Natural killer cell treated with Interleukin-12 subunit alpha and Interleukin-12 subunit beta and Interleukin-15 and Interleukin-18, amount 100 ng/mL, for 72 hours (primary cell): ENCODE results near the gene EPB41L4A. TPM values are rescaled to one million over a fixed set of nuclear protein-coding genes. Genes with fewer than 3 reads are reported as not detected.

Experiments used
- ATAC-seq, 2 donors: fragments of 150-1000 bp; cut with Tn5 transposase in 1 of 2; sonication (Bioruptor Pico), chemical (Tn5 transposase) in 1 of 2; 2 replicates each; pipeline ENCODE4 v1.10.0; 2021
- DNase-seq: peaks from one replicate; pipeline ENCODE4 v3.0.0; 2022; ENCODE audit warnings: low spot score
- H3K27ac Mint-ChIP-seq, 2 donors: 1 replicate in 1 of 2; 2 replicates in 1 of 2; pipeline ENCODE4 v1.8.0; 2022; ENCODE audit warnings: mixed read lengths in 2 of 2, mild to moderate bottlenecking in 1 of 2, moderate library complexity in 1 of 2
- H3K27me3 Mint-ChIP-seq, 2 donors: 1 replicate in 1 of 2; 2 replicates in 1 of 2; pipeline ENCODE4 v1.8.0; 2022; ENCODE audit warnings: mixed read lengths in 2 of 2
- H3K36me3 Mint-ChIP-seq: one replicate; pipeline ENCODE4 v1.8.0; 2022; ENCODE audit warnings: mixed read lengths
- H3K4me1 Mint-ChIP-seq, 2 donors: 1 replicate in 1 of 2; 2 replicates in 1 of 2; pipeline ENCODE4 v1.8.0; 2022; ENCODE audit warnings: low read depth in 2 of 2, mixed read lengths in 2 of 2, mild to moderate bottlenecking in 1 of 2
- H3K4me3 Mint-ChIP-seq: one replicate; pipeline ENCODE4 v1.8.0; 2022; ENCODE audit warnings: mixed read lengths
- H3K9me3 Mint-ChIP-seq: 2 replicates; pipeline ENCODE4 v1.8.0; 2022; ENCODE audit warnings: mixed read lengths
- total RNA-seq, 2 donors: library from RNA; stranded (reverse); gene quantifications; one replicate each; pipeline ENCODE4 v1.2.3, GENCODE V29; 2022

The EPB41L4A gene
- total RNA-seq, 2 donors from 2014 or later = 11.7 to 12.7 TPM

DNA sequence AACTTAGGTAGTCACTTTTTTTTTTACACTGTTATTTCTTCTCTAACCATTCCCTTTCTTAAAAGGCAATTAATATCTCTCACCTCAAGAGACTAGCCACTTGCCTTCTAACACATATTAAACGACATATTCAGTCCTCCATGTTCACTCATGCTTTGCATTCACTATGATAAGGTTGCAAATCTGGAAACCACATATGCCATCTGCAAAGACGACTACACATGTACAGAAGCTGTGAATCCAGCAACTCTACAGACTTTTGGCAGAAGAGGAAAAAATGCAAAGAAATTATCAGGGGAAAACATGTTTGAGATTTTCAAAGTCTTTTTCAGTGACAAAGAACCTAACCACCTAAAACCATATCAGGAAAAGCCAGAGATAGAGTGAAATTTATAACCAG lies 112.1 kb downstream of the EPB41L4A start:
- Mint-ChIP-seq H3K4me1 (peaks cover 0 to 19% of the 10 kb centered on the region in 2 donors), H3K36me3 (peaks cover 7% of the 10 kb centered on the region), H3K27ac (no peak overlapping the region), H3K4me3 (no peak overlapping the region), H3K9me3 (no peaks in the 10 kb centered on the region), H3K27me3 (no peaks in the 10 kb centered on the region)
- DNase-seq (no peak), ATAC-seq (no peak)

DNA sequence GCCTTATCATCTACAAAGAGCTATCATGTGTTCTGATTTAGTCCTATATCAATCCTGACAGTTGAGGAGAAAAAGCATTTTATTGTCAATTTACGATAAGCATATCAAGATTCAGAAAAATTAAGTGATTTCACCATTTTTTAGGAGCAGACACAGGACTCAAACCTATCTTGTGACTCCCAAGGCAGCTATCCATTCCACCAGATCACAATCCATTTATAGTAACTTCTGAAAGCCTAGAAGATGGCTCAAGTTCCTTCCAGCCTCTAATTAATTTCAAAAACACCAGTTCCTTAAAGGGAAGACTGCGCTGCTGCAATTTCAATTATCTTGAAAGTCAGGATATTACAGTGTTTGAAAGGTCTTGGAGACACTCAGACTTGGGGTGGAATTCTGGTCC lies 114.3 kb downstream of the EPB41L4A start:
- Mint-ChIP-seq H3K27ac (no peak overlapping the region), H3K27me3 (no peaks in the 10 kb centered on the region), H3K4me3 (no peak overlapping the region), H3K36me3 (peaks cover 15% of the 10 kb centered on the region), H3K9me3 (peaks cover under 1% of the 10 kb centered on the region), H3K4me1 (peaks cover 0 to 17% of the 10 kb centered on the region in 2 donors)
- ATAC-seq (no peak), DNase-seq (no peak)

DNA sequence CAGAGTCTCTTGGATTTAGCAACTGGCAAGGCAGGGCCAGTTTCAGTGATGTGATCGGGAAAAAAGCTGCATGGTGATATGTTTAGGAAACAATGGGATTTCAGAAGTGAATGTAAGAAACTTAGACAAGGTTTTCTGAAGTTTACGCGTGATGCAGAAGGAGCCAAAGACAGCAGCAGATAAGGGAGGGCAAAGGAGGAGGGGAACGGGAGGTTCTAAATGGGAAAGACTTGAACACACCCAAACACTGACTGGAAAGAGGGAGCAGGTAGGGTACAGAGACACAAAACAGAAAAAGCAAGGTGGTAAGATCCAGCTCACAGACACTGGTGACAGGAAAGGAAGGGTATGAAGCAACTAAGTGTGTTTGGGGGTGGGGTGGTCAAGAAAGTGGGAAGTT lies 115.4 kb downstream of the EPB41L4A start:
- Mint-ChIP-seq H3K9me3 (peaks cover 8% of the 10 kb centered on the region), H3K27ac (no peak overlapping the region), H3K4me3 (no peak overlapping the region), H3K27me3 (no peaks in the 10 kb centered on the region), H3K4me1 (peaks cover 0 to 10% of the 10 kb centered on the region in 2 donors), H3K36me3 (peaks cover 24% of the 10 kb centered on the region)
- DNase-seq (no peak), ATAC-seq (no peak)

DNA sequence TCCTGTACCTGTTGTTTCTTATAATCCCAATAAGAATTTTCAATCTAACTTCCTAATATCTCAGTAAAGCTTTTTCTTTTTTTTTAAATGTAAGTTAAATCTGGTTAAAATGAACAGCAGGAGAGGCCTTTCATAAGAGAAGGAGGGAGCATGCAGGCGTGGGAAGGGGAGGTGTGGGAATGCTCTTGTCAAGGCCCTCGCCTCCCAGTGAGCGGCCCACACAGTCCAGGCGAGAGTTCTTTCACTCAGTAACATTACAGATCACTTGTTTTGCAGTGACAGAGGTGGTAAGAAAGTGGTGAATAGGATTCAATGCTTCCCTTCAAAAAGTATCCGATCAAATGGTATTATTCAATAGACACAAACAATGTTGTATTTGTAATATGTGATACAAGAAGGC lies 125.0 kb downstream of the EPB41L4A start:
- Mint-ChIP-seq H3K4me1 (peaks cover 7% of the 10 kb centered on the region in 2 donors), H3K27ac (no peak overlapping the region), H3K4me3 (no peak overlapping the region), H3K36me3 (peaks cover 13% of the 10 kb centered on the region), H3K9me3 (peaks cover 11% of the 10 kb centered on the region), H3K27me3 (no peaks in the 10 kb centered on the region)
- DNase-seq (no peak), ATAC-seq (no peak)

DNA sequence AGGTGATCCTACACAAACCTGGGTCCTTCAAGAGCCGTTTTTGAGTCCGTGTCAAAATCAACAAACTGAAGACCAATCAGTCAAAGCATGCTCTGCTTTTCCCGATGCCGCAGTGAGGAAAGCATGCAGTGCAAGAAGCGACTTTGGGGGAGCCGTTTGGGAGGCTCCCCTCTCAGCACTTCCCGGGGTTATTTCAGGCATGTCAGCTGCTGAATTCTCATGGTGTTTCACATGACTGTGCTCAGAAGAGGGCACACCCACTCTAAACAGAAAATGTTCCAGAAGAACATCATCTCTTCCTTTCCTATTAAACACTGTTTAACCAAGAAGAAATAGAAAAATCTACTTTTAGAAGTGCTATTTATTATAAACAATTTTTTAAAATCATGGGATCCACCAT lies 125.5 kb downstream of the EPB41L4A start:
- Mint-ChIP-seq H3K9me3 (peaks cover 6% of the 10 kb centered on the region), H3K36me3 (peaks cover 7% of the 10 kb centered on the region), H3K4me3 (no peak overlapping the region), H3K27me3 (no peaks in the 10 kb centered on the region), H3K27ac (no peak overlapping the region), H3K4me1 (peaks cover 7% of the 10 kb centered on the region in 2 donors)
- DNase-seq (no peak), ATAC-seq (no peak)

DNA sequence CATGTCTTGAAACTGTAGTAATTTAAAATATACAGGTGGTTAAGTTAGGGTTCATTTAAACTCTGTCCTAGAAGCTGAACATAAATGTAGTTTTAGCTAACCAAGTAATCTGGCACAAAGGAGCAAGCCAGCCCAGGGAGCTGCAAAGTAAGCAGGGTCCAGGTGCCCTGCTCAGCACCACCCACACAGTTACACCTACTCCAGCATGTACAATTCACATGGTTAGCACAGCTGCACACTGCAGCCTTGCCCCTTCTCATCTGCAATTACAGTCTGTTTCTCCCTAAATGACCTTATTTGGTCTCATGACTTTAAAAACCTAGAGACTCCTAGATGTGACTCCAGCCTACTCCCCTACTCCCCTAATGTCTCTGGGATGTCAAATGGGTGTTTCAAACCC lies 128.4 kb downstream of the EPB41L4A start:
- ATAC-seq (no peak), DNase-seq (no peak)
- Mint-ChIP-seq H3K4me1 (peaks cover 7% of the 10 kb centered on the region in 2 donors), H3K36me3 (no peaks in the 10 kb centered on the region), H3K9me3 (no peaks in the 10 kb centered on the region), H3K27ac (no peak overlapping the region), H3K4me3 (no peak overlapping the region), H3K27me3 (no peaks in the 10 kb centered on the region)

DNA sequence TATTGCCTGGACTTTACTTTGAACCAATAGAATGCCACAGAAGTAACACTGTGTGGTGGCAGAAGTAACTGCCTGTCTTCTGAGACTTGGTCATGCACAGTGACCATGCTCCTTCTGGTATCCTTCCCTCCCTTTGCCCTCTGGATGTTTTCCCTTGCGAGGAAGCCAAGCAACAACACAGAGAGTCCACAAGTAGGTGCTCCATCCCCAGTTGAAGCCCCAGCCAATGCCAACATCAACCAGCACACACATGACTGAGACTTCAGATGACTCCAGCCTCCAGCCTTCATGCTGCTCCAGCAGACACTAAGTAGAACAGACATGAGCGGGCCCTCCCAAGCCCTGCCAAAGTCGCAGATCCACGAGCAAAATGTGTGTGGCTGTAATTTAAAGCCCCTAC lies 129.6 kb downstream of the EPB41L4A start:
- no peak overlapping the region for H3K4me3 Mint-ChIP-seq
- H3K27ac Mint-ChIP-seq = no peak overlapping the region
- no peak for ATAC-seq
- DNase-seq = no peak
- no peaks in the 10 kb centered on the region for H3K9me3 Mint-ChIP-seq
- no peaks in the 10 kb centered on the region for H3K27me3 Mint-ChIP-seq
- peaks cover 7% of the 10 kb centered on the region in 2 donors for H3K4me1 Mint-ChIP-seq
- no peaks in the 10 kb centered on the region for H3K36me3 Mint-ChIP-seq

DNA sequence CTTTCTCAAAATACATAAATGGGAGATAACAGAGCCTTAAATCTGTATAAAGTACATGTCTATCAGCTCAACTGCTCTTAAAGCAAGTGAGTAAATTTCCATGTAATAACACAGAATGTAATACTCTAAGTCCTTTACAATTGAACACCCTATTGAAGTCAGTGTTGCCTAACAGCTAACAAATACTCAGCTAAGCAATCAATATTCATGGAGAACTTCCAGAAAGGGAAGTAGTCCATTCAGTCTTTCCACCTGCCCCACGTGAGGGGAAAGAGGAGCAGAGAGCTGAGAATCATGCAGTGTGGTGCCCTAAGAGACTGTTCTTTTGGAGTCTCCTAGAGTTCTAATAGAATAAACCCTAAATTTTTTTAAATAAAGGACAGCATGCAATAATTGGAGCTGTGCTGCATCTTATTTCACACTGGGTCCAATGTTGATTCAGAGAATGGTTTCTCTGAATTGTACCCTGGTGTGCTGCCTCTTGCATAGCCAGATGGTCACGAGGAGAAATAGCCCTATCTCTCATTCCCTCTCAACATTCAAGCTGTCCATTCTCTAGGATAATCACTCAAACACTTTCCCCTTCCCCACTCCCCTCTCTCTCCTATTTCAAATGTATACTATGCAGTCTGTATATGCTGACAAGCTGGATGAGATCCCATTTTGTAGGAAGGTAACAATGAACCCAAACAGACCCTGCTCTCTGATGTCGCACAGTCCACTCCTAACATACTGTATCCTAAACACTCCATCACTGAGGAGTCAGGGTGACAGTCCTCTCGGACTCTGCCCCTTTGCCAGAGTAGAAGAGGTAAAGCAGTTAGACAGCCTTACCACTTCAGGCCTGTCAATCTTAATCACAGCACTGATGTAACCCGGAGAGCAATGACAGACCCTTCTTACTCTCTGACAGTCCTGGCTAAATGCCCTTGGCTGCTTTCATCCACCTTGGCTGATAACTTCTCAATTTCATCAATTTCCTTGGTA lies 134.8 kb downstream of the EPB41L4A start:
- no peak for DNase-seq
- no peaks in the 10 kb centered on the region for H3K36me3 Mint-ChIP-seq
- H3K4me3 Mint-ChIP-seq = no peak overlapping the region
- H3K27me3 Mint-ChIP-seq = no peaks in the 10 kb centered on the region
- no peak overlapping the region for H3K27ac Mint-ChIP-seq
- ATAC-seq = no peak
- H3K9me3 Mint-ChIP-seq = no peaks in the 10 kb centered on the region
- H3K4me1 Mint-ChIP-seq = peaks cover 0 to 4% of the 10 kb centered on the region in 2 donors

DNA sequence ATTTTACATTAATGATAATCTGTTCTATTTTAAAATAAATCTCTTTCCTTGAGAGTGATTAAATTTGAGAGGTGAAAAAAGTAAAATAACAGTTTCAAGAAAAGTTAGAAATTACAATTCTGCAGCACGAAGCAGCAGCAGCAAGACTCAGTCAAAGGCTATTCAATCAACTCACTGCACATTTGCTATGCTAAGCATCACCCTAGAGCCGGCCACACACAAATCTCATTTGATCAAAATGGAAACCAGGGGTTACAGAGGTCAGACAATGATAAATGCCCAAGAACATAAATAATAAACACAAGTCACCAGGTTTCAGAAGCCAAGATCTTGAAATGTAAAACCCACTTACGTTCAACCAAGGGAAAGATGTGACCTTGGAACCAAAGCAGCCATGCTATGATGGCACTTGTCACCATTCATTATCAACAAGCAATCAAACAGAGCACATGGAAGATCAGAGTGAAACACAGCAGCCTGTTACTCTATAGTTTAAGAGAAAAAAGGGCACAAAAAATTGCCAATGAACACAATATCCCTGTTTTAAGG lies 136.0 kb downstream of the EPB41L4A start:
- no peak for ATAC-seq
- Mint-ChIP-seq H3K27ac (no peak overlapping the region), H3K36me3 (no peaks in the 10 kb centered on the region)

DNA sequence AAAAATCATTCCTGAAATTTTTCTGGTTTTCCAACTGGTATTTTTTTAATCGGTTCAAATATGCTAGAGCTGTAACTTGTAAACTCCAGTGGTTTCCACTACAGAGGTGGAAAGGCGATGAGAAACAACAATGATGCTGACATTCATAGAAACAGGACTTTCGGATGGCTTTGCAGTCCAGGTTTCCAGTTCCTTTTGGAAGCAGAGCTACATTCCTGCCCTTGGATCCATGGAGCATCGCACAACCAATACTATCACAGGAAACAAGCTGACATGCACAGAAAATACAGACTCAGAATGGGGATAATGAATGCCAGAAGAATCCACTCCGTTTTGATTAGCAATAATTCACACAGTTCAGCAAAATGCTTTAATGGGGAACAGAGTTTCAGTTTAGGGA lies 140.0 kb downstream of the EPB41L4A start:
- no peaks in the 10 kb centered on the region for H3K36me3 Mint-ChIP-seq
- ATAC-seq = no peak
- no peak overlapping the region for H3K4me3 Mint-ChIP-seq
- H3K27me3 Mint-ChIP-seq = no peaks in the 10 kb centered on the region
- peaks cover 0 to 4% of the 10 kb centered on the region in 2 donors for H3K4me1 Mint-ChIP-seq
- H3K27ac Mint-ChIP-seq = no peak overlapping the region
- DNase-seq = no peak
- H3K9me3 Mint-ChIP-seq = no peaks in the 10 kb centered on the region

More for the DNA sequence above, 136.0 kb downstream of the EPB41L4A start:
- no peaks in the 10 kb centered on the region for H3K9me3 Mint-ChIP-seq
- DNase-seq = no peak
- no peaks in the 10 kb centered on the region for H3K27me3 Mint-ChIP-seq
- H3K4me3 Mint-ChIP-seq = no peak overlapping the region
- H3K4me1 Mint-ChIP-seq = peaks cover 0 to 4% of the 10 kb centered on the region in 2 donors

DNA sequence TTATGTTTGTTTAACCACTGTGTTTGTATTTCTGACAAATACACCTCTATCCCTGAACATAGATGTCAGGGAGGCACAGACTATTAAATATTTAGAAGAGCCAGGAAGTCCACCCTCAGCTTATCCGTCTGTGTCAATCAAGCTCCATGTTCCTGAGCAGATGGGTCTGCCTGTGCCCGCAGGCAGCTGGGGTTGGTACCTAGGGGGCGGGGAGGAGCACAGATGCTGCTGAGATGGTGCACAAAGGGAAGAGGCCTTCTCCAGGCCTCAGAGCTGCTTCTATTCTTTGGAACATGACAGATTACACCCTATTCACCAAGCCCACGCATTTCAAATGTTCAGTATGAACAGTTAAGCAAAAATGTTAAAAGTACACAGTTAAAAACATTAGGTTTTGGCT lies 142.1 kb downstream of the EPB41L4A start:
- Mint-ChIP-seq H3K36me3 (no peaks in the 10 kb centered on the region), H3K27me3 (no peaks in the 10 kb centered on the region), H3K9me3 (no peaks in the 10 kb centered on the region), H3K27ac (no peak overlapping the region), H3K4me3 (no peak overlapping the region), H3K4me1 (no peaks in the 10 kb centered on the region)
- DNase-seq (no peak), ATAC-seq (no peak)

DNA sequence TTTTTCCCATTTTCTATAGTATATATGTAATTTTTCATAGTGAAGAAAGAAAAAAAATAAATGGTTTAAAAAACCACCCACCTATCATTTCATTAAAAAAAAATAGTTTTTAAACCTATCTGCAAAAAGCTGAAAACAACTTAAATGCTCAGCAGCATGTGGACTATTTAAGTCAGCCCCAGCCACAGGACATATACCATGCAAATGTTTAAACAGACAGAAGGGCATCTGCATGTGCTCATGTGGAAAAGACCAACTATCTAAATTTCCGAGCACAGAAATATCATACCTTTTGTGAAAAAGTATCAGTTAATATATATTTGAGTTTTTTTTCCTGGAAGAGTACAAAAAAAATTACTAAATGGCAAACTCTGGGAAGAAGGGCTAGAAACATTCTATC lies 143.4 kb downstream of the EPB41L4A start:
- DNase-seq = no peak
- Mint-ChIP-seq H3K36me3 (no peaks in the 10 kb centered on the region), H3K27ac (no peak overlapping the region), H3K27me3 (no peaks in the 10 kb centered on the region), H3K4me3 (no peak overlapping the region), H3K9me3 (no peaks in the 10 kb centered on the region), H3K4me1 (peaks cover 0 to 3% of the 10 kb centered on the region in 2 donors)
- ATAC-seq = no peak

DNA sequence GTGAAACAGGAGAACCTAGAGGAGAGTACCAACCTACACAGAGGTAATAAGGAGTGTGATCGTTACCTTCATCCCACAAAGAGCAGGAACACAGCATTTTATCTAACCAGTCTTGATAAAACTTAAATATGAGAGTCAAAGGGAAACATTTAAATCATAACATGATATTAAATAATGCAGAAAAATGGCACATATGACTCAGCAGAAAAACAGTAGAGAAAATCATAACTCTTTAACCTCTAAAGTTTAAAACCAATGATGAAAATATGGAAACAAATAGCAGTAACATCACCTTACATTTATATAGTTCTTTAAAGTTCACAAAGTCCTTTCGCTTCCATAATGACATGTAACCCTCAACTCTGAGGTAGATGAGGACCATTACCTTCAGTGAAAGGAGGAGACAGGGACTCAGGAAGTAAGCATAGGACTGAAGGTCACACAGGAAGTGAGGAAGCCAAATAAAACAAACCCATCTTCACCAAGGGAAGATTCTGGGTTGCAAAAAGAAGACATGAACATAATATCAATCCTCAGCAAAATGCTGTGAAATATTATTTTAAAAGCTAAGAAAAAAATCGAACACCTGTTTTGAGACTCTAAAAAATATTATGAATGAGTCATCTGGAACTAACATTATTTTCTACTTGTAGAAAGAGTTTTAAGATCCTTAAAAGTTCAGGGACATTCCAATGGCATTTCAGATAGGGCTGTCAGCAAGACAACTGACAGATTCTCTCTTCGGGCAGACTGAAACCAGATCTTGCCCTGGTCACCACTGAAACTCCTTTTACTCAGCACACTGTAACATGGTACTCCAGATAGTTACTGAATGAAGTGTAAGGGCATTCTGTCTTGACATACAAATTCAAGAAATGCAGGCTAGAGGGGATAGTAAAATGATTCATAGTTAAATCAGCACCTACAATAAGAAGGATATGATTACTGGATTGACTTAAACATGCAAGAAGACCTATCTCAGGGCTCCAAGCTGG lies 148.5 kb downstream of the EPB41L4A start:
- Mint-ChIP-seq H3K4me1 (peaks cover 6 to 14% of the 10 kb centered on the region in 2 donors), H3K9me3 (no peaks in the 10 kb centered on the region), H3K36me3 (no peaks in the 10 kb centered on the region), H3K4me3 (peak overlapping the region; percentile 14), H3K27ac (peak overlapping the region in 1 of 2 donors; percentile 3), H3K27me3 (peaks cover 0 to 4% of the 10 kb centered on the region in 2 donors)
- peak in 1 of 2 donors; percentile 49 for ATAC-seq
- no peak for DNase-seq
